NB4 (cell line): ENCODE results near the gene RAB13.

ENCODE experiments used
- DNase-seq: peaks from one replicate; pipeline ENCODE4 v3.0.0; 2010; ENCODE audit warnings: low read depth
- H3K4me3 ChIP-seq: one replicate; pipeline ENCODE4 v1.5.1; 2011; ENCODE audit warnings: mild to moderate bottlenecking, low read depth, low read length, moderate library complexity
- CTCF ChIP-seq: IDR thresholded peaks from one replicate; pipeline ENCODE4 v1.5.1; 2012; ENCODE audit warnings: low read depth, low read length
- MAX ChIP-seq: IDR thresholded peaks from 2 replicates; pipeline ENCODE4 v1.6.1; 2011; ENCODE audit warnings: low read depth, low read length
- MYC ChIP-seq: IDR thresholded peaks from 2 replicates; pipeline ENCODE4 v1.6.1; 2011; ENCODE audit warnings: low read depth, low read length
- POLR2A ChIP-seq: IDR thresholded peaks from 2 replicates; pipeline ENCODE4 v1.6.1; 2011; ENCODE audit warnings: mild to moderate bottlenecking; ENCODE audit not compliant: insufficient read length; ENCODE audit errors: extremely low read depth

The RAB13 gene

GRCh38 chr1:153937331-153937730, 48.8 kb downstream of the RAB13 start:
- DNase-seq: no peak
- no peak for TF ChIP-seq MYC
- no peak for TF ChIP-seq POLR2A
- TF ChIP-seq MAX: no peak
- no peak for TF ChIP-seq CTCF
- H3K4me3 ChIP-seq: no peak overlapping the region

- H3K4me3 ChIP-seq: no peak overlapping the region
- TF ChIP-seq MAX (no peak), POLR2A (no peak), MYC (no peak), CTCF (no peak)
- no peak for DNase-seq
These were observed 49.9 kb downstream of the RAB13 start for GRCh38 chr1:153936011-153936802.

GRCh38 chr1:153934746-153935145, 51.4 kb downstream of the RAB13 start:
- no peak overlapping the region for H3K4me3 ChIP-seq
- DNase-seq: no peak
- TF ChIP-seq POLR2A (no peak), CTCF (no peak), MAX (no peak), MYC (no peak)

GRCh38 chr1:153933955-153934354, 52.2 kb downstream of the RAB13 start:
- TF ChIP-seq MYC: no peak
- no peak for TF ChIP-seq POLR2A
- TF ChIP-seq CTCF: no peak
- no peak for TF ChIP-seq MAX
- no peak for DNase-seq
- H3K4me3 ChIP-seq: no peak overlapping the region

- DNase-seq: no peak
- TF ChIP-seq POLR2A: no peak
- no peak for TF ChIP-seq MAX
- TF ChIP-seq CTCF: no peak
- no peak for TF ChIP-seq MYC
These were observed 52.7 kb downstream of the RAB13 start for GRCh38 chr1:153933430-153933829.

More at GRCh38 chr1:153933430-153933829, 52.7 kb downstream of the RAB13 start:
- H3K4me3 ChIP-seq: no peak overlapping the region
